COLO668 (cell line): Measurements from ENCODE around the gene SH3BP4.

ENCODE experiments used
- DNase-seq: peaks from one replicate; lab custom pipeline; 2025; ENCODE audit not compliant: unreplicated experiment; lab: John Stamatoyannopoulos, UW

The SH3BP4 gene

DNA sequence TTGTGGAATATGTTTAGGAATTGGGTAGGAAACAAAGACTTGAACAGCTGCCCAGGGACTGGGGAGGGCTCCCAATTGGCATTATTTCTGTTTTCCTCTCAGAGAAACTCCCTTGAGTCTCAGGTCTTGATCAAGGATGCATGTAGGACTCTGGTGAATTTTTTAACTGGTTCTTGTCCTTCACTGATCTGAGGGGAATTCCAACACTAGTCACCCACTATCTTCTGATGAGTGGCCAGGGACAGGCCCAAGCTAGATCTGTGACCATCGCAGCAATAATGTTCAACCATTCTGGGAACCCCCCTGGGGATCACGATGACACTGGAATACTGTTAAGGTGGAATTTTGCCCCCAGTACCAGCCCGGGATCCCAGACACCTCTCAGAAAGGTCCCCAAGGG, 132.0 kb downstream of the SH3BP4 start:
- no peak for DNase-seq

DNA sequence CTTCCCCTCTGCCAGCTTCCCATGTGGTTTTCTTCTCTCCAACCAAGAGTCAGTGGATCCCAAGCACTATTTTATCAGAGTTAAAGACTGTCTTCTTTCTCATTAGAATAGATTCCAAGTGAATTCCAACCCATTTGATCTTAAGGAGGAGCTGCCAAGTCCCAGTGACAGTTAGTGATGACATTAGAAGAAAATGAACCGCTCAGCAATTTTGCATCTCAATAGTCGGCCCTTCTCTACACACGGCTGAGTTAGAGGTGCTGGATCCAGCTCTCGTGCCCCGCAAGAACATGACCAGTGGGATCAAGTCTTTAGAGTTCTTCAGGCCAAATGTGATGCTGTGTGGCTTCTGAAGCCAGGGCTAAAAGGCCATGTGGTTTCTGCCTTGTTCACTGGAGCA, 132.6 kb downstream of the SH3BP4 start:
- DNase-seq, result no peak

DNA sequence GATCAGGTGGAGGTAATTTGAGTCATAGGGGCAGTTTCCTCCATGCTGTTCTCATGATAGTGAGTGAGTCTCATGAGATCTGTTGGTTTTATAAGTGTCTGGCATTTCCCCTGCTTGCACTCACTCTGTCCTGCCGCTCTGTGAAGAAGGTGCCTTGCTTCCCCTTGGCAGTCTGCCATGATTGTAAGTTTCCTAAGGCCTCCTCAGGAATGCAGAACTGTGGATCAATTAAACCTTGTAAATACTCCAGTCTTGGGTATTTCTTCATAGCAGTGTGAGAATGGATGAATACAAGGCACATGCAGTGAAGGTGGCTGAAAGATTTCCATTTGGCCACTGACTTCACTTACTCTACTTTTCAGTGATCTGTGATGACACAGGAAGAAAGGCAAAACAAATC, 133.7 kb downstream of the SH3BP4 start:
- no peak for DNase-seq

DNA sequence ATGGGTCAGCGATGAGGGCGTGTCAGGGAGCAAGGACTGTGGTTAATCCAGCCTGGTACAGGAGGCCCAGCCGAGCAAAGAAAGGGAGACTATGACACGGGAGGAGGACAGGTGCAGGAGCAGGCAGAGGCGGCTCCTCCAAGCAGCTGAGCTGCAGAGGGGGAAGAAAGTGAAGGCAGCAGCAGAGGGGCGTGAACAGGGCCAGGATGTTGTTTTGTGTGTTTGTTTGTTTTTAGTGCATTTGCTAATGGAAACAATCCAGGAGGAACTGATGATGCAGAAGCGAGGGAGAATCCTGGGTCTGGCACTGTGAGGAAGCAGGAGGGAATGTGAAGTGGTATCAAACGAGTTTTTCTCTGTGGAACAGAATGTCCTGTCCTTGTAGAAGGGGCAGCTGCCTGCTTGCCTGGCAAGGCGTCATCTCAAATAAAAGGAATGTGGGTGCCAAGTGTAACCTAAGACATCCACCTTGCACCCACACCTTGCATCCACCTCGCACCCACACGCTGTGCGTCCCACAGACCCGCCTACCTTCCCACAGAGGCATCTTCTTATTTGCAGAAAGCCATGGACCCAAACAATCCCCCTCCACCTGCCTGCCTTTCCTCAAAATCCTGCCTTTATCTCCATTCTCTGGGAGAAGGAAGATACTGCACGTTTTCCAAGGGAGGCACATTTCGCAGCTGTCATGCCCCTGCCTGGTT, 134.8 kb downstream of the SH3BP4 start:
- no peak for DNase-seq

DNA sequence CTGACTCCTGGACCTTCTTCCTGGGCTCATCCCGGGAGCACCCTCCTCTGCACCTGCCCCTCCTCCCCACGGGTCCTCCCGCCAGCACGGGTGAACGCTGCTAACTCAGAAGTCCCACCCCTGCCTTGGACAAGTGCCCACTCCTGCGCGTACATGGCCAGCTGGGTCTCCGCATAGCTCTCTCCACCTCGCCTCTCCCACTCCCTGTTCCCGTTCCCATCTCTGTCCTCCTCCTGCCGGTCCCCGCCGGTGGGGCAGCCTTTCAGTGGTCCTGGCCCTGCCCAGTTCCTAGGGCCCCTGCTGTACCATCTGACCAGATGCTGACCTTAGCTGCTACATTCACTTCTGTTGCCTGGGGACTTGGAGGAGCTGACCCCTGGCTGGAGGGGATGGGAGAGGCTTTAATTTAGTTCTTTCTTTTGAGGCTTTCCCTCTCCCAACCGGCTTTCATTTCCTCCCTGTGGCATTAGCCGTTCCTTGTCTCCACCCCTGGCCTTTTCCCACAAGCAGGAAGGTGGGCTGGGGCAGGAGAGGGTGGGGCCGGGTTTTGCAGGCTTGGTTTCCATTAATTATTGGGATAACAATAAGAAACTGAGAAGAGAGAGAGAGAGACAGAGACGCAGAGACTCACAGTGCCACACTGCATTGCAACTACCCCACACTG, 136.1 kb downstream of the SH3BP4 start:
- no peak for DNase-seq

DNA sequence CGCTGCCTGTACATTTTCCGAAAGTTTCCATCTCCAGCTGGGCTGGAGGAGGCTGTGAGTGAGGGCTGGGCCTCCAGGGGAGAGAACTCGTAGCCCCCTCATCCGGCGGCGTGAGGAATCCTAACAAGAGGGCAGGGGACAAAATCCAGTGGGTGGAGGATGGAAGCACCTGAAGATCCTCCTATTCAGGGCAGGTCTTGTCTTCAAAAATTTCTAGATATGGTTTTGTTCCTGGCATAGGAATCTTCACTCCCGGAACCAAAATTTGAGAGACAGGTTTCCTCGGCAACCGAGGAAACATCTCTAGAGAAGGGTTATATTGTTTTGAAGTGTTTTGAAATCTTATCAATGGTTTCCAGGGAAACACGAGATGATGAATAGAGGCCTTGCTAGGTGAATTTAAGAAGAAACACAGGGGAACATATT, 136.7 kb downstream of the SH3BP4 start:
- no peak for DNase-seq

DNA sequence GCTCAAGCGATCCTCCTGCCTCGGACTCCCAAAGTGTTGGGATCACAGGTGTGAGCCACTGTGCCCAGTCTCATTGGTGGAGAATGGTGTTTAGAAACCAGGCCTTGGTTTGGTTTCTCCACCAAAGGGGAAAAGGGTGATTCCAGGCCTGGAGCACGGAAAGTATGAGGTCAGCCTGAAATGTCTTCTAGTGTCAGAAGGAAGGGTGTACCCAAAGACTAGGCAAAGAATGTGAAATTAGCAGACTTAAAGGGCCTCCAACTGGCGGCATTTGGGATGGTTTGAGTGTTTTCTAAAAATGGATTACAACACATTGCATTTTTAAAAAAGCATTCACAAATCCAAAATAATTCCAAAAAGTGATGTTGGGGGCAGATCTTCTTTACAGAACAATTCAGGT, 139.6 kb downstream of the SH3BP4 start:
- DNase-seq, result no peak

DNA sequence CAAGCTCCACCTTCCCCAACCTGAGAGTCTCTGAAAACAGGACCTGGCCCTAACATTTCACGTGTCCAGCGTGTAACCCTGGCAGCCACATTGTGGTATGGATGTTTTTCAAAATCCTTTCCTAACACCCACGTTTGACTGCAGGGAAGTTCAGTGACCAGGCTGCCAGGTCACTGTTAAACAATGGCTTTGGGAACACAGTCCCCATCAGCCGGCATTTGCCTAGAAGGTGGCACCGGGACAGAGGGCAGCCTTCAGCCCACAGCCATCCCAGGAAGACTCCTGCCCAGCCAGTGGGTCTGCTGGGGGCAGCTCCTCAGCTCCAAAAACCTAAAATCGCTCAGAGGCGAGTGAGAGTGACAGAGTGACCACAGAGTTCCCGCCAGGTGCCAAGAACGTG, 140.2 kb downstream of the SH3BP4 start:
- no peak for DNase-seq

DNA sequence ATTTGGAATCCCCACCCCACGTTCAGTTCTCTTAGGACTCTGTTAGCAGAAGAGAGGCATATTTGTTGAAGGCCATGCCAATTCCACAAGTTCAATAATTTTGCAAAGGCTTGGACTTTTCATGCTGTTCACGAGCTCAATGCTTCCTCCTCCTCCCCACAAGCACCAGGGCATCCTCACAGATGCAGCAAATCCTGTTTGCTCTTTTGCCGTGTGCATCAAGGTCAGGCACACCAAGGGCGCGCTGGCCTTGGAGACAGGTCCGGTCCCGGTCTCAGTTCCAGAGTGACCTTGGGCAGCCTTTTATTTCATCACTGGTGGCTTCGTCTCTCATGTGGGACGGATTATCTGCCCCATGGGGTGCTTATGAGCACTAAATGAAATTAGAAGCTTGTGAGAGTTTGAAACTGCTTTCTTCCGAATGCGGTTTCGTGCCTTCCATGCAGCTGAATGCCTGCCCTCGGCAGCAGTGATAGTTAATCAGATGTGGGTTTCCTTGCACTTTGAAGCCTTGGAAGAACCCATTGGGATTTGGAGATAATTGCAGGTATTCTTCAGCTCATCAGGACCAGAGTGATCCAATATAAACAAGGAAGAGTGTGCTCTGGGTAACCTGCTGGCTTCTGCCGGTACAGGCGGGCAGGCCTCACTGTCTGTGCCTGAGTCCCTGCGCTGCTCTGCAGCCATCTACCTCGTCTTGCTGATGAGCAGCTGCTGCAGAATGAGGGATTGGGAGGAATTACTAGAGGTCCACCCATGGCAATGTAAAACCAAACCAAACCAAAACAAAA, 140.8 kb downstream of the SH3BP4 start:
- DNase-seq, result no peak

DNA sequence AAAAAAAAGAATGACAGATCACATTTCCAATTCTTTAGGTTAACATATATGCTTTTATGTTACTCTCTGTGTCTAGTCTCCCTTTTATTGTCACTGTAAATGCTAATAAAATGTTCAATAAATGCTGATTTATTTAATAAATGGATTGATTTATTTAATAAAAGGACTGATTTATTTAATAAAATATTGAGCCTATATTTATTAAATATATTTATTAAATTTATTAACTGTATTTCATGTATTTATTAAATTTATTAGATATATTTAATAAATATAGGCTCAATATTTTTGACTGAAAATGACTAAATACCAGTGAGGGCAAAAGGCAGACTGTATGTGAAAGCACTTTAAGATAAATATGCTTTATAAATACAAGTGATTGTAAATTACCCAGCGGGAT, 142.6 kb downstream of the SH3BP4 start:
- DNase-seq, result no peak

DNA sequence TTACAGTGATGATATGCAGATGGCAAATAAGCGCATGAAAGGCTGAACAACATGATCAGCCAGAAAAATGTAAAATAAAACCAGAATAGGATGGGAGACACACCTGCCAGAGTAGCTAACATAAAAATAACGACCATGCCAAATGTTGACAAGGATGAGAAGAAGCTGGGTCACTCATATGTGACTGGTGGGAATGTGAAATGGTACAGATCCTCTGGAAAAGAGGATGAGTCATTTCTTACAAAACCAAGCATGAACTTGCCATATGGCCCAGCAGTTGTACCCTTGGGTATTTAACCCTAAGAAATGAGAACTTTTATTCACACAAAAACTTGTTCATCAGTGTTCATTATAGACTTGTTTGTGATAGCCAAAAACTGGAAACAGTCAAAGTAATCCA, 143.8 kb downstream of the SH3BP4 start:
- no peak for DNase-seq

DNA sequence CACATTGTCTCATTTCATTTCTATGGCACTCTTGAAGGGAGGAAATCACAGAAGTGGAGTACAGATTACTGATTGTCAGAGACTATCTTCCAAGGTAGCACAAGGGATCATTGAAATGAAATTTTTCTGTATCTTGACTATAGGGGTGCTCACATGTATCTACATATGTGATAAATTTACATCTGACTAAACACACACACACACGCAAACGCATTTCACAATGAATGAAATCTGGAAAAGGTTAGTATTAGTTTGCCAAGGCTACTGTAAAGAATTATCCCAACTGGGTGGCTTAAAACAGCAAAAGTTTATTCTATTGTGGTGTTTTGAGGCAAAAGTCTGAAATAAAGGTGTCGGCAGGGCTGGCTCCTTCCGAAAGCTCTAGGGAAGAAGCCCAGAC, 144.6 kb downstream of the SH3BP4 start:
- no peak for DNase-seq

DNA sequence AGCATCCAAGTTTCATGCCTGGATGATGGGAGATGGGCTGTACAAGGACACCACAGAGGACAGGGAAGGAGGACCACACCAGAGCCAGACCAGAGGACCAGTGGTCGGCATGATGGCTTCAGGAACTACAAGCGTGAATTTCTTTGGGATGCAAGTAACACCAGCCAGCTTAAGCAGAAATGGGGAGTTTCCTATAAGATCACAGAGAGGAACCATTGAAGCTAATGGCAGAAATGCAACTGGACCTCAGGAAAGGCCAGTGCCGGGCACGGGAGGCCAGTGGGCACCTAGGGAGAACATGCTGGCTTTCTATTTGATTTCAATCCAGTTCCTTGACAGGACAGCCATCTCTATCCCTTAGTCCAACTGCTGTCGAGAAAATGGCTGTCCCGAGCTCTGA, 145.4 kb downstream of the SH3BP4 start:
- DNase-seq, result no peak

DNA sequence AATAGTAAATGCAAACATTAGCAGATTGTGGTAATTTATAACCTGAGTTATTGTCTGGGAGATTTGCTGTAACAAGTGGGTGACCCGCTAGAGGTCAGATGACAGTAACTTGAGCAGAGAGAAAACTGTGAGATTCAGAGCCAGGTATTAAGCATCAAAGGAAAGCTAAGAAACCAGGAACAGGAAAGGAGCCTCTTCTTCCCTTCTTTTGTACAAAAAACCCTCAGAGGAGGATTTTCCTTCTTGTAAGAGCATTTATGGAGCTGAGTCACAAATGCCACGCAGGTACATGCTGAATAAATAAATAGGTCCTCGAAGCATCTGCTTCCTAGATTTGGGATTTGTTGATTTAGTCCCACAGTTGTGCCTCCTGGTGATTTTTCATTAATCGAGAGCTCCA, 146.5 kb downstream of the SH3BP4 start:
- peak; percentile 33 for DNase-seq

DNA sequence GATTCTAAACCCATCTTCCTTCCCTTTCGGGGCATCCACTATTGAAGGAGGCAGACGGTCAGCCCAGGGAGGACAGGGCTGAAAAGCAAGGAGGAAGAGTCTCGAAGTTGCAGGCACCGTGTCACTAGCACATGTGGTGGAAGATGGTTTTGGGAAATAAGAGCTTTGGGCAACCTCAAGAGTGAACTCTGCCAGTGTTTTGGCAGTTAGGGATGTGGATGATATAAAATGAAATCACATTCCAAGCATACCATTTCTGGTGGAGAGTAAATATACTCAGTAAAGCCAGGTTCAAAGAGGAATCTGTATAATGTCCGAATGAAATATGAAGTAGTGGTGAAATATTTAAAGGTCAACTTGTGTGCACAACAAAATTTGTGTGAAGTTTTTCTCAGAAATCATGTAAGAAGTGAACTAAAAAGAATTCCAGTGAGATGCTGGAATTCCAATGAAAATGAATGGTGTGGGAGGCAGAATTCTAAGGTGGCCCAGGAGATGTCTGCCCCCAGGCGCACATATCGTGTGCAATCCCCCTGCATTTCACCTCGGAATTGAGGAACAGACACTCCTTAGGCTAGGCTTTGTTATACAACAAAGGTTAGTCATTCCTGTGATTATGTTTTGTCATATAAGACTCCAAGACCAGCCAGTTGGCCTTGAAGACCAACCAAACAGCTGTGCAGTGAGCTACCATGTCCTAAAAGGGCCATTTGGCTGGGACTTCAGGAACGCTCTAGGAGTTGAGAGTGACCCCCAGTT, 147.1 kb downstream of the SH3BP4 start:
- DNase-seq, result no peak

DNA sequence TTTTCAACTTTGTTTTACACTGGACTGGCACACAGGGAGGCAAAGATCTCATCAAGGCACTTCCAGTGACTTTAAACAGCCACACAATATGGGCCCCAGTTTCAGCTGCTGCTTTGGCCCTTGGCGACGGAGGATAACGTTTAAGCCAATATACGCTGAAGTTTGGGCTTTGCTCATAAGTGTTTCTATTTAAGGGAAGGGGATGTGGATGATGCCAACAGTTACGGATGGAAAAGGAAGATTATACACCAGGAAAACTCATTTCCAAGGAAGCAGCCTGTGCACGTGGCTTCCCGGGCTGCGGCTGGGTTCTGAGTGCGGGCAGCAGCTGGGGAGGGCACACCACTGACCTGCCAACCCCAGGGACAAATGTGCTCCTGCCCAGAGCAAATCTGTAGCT, 151.1 kb downstream of the SH3BP4 start:
- no peak for DNase-seq
